Omental fat pad (tissue), 4 donors: ENCODE results near the gene CIT. TPM values are rescaled to one million over a fixed set of nuclear protein-coding genes. Genes with fewer than 3 reads are reported as not detected.

Experiments
- ATAC-seq: fragments of 150-250 bp; one replicate; pipeline ENCODE4 v1.9.1; 2016; ENCODE audit warnings: mild to moderate bottlenecking, moderate library complexity; ENCODE audit not compliant: low FRiP score
- DNase-seq: peaks from one replicate; pipeline ENCODE4 v3.0.0-alpha.2; 2019; ENCODE audit warnings: low spot score
- total RNA-seq, 4 donors: library from RNA; depleted of rRNA; stranded (reverse); fragments of >200 nt; gene quantifications; one replicate each; pipeline ENCODE4 v1.1.0, GENCODE V29; 2016
- TF ChIP-seq, protein P1 (sequence below), 3 donors: fragments of 450-650 bp; IDR thresholded peaks; one replicate each; pipeline ENCODE4 v1.5.1; 2016 to 2017; ENCODE audit warnings: antibody characterized with exemption in 3 of 3, mild to moderate bottlenecking in 3 of 3, moderate library complexity in 2 of 3

CIT gene
- total RNA-seq, 4 donors from 2014 or later, result 0.93 to 4.3 (median 3.4) TPM

DNA sequence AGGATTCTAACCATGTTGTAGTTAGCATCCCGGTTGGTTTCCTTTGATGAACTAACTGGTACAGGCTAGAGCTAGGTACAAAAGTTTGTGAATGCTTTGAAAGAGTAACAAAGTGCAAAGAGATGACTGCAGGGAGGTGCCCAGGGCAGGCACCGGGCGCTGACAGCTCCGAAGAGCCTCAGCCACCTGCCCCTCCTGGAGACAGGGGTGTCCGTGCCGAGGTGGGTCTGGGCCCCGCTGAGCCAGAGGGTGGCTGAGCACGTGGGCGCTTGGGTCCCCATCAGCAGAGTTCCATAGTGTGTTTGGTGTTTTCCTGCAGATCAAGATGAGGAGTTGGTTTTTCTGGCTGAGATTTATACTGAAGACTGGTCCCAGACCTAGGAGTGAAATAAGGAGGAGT, 189.2 kb downstream of the CIT start:
- TF ChIP-seq, protein P1, sequence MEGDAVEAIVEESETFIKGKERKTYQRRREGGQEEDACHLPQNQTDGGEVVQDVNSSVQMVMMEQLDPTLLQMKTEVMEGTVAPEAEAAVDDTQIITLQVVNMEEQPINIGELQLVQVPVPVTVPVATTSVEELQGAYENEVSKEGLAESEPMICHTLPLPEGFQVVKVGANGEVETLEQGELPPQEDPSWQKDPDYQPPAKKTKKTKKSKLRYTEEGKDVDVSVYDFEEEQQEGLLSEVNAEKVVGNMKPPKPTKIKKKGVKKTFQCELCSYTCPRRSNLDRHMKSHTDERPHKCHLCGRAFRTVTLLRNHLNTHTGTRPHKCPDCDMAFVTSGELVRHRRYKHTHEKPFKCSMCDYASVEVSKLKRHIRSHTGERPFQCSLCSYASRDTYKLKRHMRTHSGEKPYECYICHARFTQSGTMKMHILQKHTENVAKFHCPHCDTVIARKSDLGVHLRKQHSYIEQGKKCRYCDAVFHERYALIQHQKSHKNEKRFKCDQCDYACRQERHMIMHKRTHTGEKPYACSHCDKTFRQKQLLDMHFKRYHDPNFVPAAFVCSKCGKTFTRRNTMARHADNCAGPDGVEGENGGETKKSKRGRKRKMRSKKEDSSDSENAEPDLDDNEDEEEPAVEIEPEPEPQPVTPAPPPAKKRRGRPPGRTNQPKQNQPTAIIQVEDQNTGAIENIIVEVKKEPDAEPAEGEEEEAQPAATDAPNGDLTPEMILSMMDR (IDR thresholded peaks at IDR 0.05), result no peak
- no peak for ATAC-seq

DNA sequence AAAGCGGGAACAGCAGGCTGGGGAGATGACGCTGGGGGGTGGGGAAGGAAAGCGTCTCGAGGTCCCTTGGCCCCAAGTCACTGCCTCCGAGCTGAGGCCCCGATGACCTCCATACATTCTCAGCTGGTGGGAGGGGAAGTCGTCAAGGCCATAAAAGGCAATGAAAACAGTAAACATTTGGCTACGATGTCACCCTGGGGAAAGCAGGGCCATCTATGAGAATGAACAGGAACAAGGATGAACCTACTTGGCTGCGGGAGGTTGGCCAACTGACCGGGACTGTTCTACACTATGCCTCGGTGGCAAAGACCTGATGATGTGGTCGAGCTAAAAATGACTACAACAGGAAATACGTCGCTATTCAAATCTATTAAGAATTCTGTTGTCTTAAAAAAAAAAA, 189.7 kb downstream of the CIT start:
- ATAC-seq, result no peak
- TF ChIP-seq, protein P1 (IDR thresholded peaks at IDR 0.05), result no peak
- DNase-seq, result no peak

More for the DNA sequence above, 189.2 kb downstream of the CIT start:
- no peak for DNase-seq

DNA sequence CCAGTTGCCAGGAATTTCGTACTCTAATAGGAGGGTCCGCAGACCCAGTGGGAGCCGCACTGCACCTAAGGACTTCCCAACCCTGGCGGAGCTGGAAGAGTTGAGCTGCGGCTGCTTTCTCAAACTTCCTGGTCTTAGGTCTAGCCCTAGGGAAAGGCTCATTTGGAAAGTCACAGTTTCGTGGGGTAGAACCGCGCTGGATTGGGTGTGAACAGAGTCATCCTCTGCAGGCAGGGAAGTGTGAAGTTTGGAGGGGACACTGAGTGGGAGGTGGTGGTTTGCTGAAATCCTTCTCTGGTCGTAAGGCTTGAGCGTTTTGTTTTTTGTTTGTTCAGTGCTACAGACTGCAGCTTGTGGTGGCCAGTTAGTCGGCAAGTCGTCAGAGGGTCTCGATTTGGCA, 190.3 kb downstream of the CIT start:
- no peak for ATAC-seq
- TF ChIP-seq, protein P1 (IDR thresholded peaks at IDR 0.05), result no peak
- DNase-seq, result no peak

DNA sequence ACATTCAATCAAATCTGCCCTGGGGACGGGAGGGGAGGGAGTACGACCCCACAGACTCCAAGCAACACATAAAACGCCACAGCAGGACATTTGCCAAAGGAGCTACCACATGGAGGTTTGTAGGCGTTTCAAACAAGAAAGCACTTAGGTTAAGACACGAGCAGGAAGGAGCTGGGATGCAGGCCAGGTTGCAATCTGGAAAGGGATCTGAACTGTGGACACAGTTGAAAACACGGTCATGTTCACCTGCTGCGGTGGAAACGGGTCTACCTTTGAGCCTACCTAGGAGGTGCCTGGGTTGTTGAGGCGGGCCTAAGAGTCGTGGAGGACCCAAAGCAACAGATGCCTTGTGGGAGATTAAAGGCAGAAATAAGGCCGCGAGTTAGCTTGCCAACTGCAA, 190.8 kb downstream of the CIT start:
- TF ChIP-seq, protein P1 (IDR thresholded peaks at IDR 0.05), result no peak
- ATAC-seq (no peak), DNase-seq (no peak)

DNA sequence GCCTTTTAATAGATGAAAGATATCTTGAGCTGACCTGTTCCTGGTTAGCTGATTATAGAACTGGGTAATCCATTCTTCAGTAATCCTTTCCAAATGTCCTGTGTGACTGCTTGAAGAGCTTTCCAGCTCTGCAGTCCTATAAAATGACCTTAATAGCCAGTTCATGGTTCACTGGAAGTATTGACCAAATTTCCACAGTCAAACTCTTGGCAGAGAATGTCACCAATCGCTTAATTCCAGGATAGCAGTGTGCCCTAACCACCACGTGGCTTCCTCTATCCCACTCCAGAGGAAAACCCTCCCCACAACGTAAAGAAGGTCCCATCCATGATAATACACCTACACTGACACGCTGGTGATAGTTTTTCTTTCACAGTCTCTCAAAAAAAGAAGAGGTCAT, 191.7 kb downstream of the CIT start:
- TF ChIP-seq, protein P1 (IDR thresholded peaks at IDR 0.05), result no peak
- no peak for DNase-seq
- ATAC-seq, result no peak

DNA sequence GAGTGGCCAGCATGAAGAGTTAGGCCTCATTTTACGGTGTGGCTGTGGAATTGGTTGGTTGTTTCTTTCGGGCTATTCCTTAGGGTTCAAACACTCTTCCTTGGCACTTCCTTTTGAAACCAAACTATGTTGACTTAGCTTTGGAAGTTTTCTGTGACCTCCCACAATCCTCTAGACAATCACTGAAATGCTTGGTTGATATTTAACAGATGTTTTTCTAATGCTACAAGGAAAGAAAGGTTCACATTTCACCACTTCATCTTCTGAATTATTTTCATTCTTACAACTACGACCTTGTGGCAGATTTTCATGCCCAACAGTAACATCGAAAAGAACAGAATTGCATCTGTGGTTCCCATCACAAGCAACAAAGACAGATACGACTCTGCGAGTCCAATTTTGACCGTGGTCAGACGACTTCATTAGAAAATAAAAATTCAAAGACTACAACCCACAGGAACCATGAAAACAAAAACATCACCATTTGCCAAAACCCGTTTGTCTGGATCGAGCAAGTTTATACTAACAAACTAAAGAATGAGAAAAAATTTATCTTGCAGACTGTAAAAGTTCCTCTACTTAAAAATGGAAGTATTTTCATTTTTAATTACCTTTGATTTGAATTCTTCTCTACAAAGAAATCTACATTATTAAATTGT, 192.3 kb downstream of the CIT start:
- no peak for ATAC-seq
- no peak for DNase-seq
- TF ChIP-seq, protein P1 (IDR thresholded peaks at IDR 0.05), result no peak

DNA sequence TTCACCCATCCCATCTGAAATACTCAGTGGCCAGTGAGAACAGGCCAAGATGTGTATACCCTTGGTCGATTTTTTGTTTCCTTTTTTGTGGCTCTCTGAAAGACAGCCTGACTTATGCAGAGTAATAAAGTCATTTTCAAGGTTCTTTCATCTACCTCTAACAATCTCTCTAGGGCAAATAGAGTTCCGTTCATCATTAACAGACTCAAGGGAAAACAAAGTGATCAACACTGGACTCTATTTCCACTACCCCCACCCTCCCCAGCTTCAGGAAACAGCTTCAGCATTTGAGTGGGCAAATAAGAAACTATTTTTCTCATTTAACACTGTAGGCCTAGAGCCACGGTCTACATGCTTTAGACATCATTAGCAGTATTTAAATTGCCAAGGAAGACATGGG, 193.3 kb downstream of the CIT start:
- TF ChIP-seq, protein P1 (IDR thresholded peaks at IDR 0.05), result no peak
- ATAC-seq (no peak), DNase-seq (no peak)
